SKM-1 (cell line): Measurements from ENCODE around the gene SH3BGRL3.
"Not testable (repeated sequence)": the region's sequence is repeated elsewhere in the genome, so short reads cannot be mapped to it uniquely, and the experiment has no call there.

Experiments
- DNase-seq: peaks from one replicate; lab custom pipeline; 2025; ENCODE audit not compliant: unreplicated experiment; lab: John Stamatoyannopoulos, UW

Gene SH3BGRL3

DNA sequence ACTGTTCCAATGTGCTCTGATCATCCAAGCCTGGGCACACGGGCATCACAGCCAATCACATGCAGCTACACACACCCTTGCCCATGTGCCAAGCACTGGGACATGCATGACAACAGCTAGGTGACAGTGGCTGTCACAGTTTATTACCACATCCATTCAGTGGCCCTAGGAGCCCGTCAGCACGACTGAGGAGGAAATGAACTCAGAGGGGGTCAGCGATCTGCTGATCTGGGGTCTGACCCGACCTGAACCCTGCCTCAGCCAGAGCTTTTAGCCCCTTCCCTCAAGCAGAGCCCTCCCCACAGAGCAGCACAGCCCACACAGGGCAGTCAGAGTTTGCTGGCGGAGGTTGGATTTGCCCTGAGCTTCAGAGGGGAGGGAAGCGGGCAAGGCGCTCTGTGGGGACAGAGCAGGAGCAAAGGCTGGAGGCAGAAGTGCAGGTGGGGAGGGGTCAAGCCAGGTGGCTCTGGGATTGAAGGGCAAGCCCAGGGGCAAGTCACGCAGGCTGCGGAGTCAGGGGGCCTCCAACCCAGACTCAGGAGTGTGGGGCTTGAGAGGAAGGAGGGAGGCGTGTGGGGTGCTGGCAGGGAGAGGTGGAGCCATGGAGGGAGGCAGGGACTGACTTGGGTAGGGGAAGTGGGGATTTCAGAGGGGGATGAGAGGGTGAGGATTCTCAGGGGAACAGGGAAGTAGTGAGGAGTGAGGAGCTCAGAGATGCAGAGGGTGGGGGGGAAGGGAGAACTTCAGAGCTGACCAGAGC is 10.4 kb downstream of the SH3BGRL3 start:
- DNase-seq = peak; percentile 70

DNA sequence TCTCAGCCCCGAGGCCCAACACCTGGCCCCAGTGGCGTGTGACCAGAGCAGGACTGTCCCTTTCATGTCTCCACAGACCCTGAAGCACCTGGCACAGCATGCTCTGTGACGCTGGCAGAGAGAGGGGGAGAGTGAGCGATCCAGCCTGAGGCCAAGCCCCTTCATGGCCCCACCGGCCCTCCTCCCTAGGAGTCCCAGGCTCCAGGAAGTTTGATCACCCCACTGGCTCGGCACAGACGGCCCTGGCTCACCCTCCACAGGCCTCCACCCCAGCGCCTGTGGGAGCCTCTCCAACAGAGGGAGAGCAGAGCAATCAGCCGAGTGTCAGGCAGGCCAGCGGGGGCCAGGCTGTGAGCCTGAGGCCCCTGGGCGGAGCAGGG is 11.0 kb downstream of the SH3BGRL3 start:
- DNase-seq = no peak

DNA sequence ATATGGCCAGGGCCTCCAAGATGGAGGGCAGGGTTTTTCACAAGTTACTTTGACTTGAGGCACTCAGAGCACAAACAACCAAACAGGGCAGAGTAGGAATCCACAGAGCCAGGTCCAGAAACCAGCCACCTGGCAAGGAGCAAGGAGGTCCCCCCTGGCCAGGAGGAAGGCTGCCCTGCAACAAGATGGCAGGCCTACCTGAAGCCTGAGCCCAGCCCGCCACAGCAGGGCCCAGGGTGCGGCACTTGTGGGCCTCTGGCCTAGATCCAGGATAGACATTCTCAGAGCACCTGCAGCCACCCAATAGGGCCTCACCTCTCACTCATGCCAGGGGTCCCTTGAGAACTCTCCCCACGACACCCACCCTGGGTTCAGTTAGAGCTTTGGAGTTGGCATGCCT is 11.5 kb downstream of the SH3BGRL3 start:
- no peak for DNase-seq

DNA sequence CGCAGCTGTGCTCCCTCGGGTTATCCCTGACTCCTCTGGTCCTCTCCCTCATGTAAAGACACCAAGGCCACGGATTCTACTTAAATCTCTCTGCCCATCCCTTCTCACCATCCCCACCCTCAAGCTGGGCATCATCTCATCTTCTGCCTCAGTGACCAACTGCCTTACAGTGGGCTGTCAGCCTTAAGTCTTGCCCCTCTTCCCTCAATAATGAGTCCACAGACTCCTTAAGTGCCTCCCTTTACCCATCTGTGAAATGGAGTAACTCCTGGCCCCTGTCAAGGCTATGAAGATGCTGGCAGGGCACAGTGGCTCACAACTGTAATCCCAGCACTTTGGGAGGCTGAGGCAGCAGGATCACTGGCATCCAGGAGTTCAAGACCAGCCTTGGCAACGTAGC is 12.1 kb downstream of the SH3BGRL3 start:
- no peak for DNase-seq

DNA sequence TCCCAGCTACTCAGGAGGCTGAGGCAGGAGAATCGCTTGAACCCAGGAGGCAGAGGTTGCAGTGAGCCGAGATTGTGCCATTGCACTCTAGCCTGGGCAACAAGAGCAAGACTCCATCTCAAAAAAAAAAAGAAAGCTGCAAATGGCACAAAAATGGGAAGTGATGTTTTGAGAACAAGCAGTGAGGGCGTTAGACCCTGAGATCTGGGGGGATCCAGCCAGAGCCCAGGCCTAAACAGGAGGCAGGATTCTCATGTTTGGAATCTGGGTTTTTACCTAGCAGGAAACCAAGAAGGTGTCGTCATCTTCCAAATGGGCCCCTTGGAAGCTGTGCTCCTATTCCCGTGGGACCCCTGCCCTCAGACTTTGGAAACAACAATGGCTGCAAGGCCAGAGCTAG is 12.8 kb downstream of the SH3BGRL3 start:
- not testable (repeated sequence) for DNase-seq

DNA sequence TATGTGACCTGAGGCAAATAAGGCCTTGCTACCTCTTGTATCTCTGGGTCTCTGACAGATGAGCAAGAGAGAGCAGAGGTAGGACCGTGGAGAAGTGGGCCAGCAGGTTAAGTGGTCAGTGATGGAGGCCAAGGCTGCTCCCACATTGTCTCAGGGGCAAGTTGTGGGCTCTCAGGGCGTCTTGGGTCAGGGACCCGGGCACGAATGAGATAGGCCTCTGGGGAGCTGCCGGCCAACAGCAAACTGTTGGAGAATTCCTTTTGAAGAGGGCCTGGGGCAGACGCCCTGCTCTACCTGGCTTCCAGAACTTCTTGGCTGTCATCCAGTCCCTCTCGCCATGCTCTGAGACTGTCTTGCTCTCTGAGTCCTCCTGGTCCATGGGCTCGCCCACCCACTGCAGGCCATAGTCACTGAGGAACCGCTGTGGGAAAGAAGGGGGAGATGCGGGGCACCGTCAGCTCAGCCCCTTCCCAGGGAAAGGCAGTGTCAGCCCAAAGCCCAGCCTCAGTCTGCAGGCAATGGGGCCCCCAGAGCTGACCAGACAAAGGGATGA is 14.1 kb downstream of the SH3BGRL3 start:
- no peak for DNase-seq

DNA sequence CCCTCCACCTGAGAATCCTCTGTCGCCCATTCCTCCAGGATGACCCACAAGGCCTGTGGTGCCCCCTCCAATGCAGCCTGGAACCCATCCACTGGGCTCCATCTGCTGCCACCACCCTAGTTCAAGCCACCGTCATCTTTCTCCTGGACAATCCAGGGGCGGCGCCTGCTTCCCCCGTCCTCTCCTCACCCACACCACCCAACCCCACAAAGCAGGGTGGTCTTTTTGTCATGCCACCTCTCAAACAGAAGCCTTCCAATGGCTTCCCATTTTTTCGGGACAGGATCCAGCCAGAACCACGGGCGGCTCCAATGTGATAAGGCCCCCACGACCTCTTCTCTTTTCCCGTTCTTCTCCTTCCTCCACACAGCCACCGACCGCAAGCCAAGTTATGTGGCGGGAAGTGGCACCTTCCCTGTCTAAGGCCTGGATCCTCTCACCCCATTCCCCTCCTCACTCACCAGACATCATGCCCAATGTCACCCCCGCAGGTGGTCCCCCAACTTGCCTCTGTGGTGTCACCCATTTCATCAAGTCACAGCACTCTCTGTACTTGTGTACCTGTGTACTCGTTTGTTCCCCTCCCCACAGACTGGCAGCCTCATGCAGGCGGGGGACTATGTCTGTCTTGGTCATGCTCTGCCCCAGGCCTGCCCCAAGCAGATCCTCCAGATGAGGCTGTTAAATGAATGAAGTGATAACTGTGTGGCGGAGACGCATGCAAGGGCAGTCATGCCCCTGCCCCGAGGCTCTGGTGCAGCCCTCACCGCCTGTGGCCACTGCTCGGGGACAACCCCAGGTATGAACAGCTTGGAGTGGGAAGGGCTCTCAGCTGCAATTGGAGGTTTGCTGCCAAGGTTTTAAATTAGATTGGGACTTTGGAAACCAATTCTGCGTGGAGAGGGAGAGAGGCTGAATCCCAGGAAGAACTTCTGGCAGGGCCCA is 15.6 kb downstream of the SH3BGRL3 start:
- no peak for DNase-seq

DNA sequence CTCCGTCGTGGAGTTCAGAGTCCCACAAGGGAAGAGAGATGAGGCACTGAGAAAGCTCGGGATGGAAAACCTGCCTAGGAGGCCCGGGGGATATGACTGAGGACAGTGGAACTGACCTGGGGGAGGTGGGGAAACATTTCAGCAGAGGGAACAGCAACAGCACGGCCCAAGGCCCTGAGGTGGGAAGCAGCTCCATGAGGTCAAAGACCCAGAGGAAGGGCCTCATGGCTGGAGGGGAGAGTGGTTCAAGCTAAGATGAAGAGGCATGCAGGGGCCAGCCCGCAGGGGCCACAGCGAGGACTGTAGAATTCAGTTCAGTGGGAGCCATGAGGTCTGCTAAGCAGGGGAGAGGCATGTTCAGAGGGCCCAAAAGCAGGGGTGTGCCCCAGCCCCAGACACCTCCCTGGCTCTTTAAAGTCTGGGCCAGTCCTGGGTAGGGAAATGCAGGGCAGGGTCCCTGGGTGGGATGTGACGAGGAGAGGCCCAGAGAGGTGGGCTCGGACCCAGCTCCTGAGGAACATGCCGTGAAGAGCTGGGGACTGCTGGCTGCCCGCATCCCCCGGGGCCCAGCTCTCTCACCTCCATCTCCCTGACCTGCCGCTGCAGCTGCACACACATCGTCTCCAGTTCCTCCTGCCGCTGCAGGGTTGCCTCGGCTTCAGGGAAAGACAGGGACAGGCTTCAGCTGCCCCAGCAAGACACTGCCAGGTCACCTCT is 16.6 kb downstream of the SH3BGRL3 start:
- no peak for DNase-seq

DNA sequence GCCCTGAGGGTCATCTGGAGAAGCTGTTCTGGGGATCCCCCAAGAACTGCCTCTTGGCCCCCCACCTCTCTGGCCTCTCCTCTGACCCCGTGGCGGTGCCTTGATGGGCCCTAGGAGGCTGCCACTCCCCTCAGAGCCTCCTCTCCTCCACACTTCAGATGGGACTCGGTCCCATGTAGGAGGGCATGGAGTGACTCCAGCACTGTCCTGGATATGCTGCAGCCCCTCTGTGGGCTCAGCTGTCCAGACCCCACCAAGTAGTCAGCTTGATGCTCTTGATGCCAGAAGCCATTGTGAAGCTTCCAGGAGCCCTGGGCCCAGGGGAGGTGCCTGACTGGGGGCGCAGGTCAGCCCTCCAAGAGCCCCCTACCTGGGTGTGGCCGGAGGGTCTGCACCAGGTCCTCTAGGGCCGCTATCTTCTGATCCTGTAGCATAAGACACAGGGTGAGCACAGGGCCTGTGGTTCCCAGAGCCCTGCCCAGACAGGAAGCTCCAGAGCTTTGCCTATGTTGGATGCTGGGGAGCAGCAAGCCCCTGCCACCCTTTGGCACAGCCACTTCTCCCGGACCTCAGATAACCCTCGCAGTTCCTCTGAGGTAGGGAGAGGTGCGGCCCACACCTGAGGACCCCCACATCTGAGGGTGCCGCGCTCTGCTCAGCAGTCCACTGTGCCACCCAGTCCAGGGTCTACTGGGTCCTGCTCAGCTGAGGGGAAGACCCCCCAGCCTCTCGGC is 17.3 kb downstream of the SH3BGRL3 start:
- no peak for DNase-seq

DNA sequence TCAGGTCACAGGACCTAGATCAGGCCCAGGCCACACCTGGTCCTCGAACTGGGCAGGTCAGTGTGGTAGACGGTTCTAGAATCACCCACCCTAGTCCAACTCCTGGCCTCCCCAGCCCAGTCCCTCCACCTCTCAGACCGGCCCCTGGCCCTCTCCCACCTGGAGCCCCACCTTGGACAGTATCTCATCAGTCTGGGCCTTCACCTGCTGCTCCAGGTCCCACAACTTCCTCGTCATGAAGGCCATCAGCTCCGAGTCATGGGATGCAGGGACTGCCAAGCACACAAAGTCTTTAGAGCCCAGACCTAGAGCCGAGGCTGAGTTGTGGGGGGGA is 17.9 kb downstream of the SH3BGRL3 start:
- no peak for DNase-seq

DNA sequence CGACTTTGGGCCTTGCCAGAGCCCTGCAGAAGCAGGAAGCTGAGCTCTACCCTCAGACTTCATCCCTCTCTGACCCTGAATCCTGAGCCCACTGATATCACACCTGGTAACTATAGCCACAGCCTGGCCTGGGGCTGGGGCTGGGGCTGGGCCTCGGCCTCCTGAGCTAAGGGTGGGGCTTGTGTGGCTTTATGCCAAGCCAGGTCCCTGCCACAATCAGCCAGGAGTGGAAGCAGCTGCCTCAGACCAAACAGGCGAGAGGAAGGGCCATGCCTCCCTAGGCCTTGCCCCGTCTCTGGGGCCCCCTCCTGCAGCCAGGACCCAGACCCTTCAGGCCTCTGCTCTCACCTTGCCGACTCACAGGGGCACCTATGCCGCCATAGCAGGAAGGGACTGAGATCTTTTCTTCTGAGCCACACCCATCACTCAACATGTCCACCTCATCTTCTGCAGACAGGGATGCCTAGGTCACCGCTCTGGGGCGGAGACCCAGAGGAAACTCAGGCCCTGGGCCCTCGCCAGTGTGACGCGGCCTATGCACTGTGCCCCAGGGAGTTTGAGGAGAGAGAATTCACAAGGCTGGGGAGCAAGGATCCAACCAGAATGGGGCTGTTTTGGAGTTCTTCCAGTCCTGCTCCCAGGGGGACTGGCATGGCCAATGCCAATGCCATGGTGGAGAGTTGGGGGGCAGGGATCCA is 20.8 kb downstream of the SH3BGRL3 start:
- DNase-seq = no peak

DNA sequence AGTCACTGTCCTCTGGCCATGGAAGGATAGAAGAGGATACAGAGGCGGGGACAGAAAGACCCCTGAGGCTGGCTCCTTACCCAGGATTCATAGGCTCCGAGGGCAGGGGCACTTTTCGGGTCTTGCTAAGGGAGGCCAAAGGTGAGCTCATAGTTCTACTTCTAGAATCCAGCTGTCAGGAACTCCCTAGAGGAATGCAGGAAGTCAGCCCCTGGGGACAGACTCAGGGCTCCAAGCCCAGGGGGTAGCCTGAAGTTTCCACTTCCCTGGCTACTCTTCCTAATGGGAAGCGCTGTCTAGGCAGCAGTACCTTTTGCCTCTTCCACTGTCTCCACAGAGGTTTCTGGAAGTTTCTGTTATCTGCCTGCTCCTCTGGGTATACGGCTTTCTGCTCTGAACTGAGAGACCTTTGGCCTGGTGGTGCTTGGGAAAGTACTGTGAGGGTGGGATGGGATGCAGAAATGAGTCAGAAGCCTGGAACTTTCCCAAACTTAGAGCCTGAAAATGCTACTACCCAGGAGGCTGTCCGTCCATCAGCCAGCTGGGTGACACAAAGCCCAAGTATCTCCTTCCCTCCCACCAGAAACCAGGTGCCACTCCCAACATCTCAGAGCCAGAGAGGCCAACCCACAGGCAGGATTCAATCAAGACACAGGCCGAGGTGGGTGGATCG is 23.0 kb downstream of the SH3BGRL3 start:
- DNase-seq = no peak

DNA sequence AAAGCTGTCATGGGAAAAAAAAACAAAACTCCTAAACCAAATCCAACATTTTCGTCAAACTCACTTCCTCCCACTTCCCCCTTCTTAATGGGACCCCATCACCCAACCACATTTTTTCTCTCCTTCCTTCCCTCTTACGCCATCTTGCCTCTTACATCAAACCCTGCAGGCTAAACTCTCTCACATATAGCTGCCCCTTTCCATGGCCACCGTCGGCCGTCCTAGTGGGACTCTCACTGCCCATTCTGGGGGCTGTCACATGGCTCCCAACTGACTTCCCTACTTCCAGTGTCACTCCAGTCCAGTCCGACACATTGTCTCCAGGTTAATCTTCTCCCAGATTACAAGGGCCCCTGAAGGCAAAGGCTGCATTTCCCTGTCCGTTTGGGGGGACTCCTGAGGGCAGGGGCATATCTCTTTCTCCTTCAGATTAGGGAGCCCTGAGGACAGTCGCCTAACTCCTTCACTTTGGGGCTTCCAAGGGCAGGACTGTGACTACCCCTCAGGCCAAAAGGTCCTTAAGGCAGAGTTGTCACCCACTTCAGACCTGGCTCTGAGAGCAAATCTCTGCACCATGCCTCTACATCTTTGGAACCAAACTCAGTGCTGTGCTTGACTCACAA is 25.9 kb downstream of the SH3BGRL3 start:
- peak; percentile 58 for DNase-seq

DNA sequence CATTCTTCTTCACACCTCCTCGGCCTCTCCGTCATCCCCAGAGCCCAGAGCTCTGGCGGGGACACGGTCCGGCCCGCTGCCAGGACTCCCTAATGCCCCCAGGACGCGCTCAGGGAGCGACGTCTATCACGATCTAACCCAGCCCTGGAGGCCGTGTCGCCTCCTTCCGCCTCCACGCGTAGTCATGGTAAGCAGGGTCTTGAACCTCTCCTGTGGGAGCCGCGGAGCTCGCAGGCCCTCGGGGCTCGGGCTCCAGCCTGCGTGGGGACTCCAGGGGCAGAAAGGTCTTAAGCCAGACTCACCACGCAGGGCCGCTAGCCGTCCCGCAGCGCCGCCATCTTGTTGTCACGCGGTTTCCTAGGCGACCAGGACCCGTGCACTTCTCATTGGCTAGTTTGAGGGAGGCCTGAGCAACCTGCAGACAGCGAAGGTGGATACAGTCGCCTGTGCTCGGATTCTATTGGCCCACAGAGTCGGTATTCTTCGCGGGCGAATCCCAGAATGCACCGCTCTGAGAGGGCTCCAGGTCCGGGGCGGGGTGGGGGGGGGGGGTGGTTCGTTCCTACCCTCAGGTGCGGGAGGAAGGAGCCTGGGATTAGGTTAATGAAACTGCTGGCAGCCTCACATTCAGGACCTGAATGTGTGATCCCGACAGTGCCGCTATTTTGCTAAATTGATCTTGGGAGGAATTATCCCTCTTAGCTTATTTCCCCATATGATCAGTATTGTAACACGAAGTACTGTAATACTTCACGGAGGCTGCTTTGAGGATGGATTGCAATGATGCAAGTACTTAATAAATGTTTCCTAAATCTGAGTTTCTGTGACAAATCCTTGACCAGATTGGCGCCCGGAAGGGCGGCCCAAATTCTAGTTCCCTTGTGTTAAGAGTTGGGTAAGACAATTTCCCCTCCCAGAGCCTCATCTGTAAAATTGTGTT is 26.7 kb downstream of the SH3BGRL3 start, which contains the start of gene UBXN11:
TSS of gene UBXN11 (minus strand) at position 347 of the 940 bp plus-strand sequence. CDS start 3,753 bp downstream, outside the sequence.
- DNase-seq = peak; percentile 88

DNA sequence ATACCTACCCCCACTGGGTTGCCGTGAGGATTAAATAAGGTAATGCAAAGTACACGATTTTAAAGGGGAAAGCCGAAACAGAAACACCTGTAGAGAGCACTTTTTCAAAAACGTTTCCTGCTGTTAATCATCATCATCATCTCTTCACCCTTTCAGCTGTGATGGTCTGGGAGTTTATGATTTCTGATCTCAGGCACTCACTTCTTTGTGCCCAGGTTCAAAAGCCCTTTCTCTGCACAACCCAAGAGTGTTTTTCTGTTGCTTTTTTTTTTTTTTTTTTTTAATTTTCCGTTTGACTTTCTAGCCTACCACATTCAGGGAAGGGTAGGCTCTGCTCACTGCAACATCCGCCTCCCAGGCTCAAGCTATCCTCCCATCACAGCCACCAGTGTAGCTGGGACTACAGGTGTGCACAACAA is 27.5 kb downstream of the SH3BGRL3 start:
- DNase-seq = no peak

DNA sequence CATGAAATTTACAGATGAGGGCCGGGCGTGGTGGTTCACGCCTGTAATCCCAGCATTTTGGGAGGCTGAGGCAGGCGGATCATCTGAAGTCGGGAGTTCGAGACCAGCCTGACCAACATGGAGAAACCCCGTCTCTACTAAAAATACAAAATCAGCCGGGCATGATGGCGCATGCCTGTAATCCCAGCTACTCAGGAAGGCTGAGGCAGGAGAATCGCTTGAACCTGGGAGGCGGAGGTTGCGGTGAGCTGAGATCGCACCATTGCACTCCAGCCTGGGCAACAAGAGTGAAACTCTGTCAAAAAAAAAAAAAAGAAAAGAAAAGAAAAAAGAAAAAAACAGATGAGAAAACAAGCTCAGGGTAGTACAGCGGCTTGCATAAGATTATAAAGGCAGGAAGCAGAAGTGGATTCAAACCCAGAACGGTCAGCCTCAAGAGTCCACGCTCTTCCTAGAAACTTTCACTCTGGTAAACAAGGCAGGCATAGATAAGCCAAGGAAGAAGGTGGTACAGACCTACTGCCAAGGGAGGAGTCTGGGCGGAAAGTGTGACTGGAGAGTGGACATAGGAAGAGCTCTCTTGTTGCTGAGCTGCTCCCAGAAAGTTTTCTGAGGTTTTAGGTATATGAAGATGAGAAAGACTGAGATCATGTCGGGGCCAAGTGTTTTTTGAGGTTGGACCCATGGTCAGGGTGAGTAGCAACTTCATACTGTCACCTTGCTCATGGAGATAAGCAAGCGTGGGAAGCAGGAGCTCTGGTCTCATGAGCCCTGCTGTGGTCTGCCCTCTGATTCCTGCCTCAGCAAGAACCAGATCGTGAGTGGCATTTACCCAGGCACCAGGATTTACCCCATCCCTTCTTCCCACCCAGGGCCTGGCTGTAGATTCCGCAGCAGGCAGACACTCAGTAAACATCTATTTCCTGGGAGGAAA is 28.3 kb downstream of the SH3BGRL3 start:
- DNase-seq = not testable (repeated sequence)

DNA sequence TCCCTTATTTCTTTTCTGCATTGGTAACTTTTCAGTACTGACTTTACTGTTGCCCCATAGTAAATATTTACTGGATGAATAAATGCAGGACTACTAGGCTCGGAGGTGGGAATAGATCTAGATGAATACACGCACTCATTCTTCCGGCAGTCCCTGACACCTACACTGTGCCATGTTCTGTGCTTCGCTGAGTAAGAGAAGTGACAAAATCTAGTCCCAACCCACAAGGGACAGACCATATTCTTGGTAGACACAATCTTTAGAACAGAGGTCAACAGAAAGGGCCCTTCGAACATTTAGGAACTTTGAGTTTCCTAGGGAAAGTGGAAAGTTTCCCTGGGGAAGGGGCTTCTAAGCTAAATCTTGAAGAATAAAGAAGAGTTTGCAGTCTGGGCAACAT is 34.6 kb downstream of the SH3BGRL3 start:
- DNase-seq = no peak
